ENCODE data around the gene ACADSB.
A peak's percentile ranks its signal among the peaks of the same experiment; 100 is the strongest.

ACADSB gene

DNA sequence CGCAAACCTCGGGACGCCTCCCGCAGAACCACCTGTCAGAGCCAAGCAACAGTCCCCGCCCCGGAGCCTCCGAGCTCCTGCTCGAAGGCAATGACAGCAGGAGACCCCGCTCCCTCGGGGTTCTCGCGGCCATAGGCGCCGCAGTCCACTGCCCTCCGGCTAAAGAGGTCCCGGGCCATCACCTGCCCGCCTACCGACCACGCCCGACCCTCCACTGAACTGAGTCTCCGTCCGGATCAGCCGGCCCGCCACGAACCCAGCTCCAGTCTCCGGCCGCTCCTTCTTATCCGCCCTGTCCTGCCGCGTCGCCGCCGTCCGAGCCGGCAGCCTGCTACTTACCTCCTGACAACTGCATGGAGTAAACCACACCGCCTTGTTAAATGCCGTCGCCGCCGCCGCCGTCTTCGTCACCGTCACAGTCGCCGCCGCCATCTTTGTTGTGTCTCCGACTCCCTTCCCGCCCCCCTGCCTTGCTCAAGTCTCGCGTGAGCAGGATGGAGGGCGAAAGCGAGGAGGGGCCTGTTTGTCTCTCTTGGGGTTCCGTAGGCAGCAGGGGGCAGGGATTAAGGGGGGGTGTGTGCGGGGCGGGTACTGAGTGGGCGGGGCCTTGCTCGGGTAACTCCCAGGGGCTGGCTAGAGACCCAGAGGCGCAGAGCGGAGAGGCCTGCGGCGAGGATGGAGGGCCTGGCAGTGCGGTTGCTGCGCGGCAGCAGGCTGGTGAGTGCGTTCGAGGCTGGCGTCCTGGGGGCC, at the start of gene ACADSB, which contains the start of gene IKZF5:
Gene ACADSB, plus strand, starts transcription at position 652 of the 750 bp plus-strand sequence. Its CDS starts 24 bp downstream, at position 676.
Gene IKZF5, minus strand, starts transcription at position 441 of the 750 bp plus-strand sequence. CDS start 10,170 bp downstream, outside the sequence.
- peak; percentile 97 to 98 for DNase-seq

GRCh38 chr10:122962405-122962804, 46.4 kb upstream of the ACADSB start:
- no peak for DNase-seq

- DNase-seq = no peak
Measured at GRCh38 chr10:122966879-122967278, 41.9 kb upstream of the ACADSB start.

- DNase-seq = no peak
Measured at GRCh38 chr10:122968698-122969097, 40.1 kb upstream of the ACADSB start.

DNA sequence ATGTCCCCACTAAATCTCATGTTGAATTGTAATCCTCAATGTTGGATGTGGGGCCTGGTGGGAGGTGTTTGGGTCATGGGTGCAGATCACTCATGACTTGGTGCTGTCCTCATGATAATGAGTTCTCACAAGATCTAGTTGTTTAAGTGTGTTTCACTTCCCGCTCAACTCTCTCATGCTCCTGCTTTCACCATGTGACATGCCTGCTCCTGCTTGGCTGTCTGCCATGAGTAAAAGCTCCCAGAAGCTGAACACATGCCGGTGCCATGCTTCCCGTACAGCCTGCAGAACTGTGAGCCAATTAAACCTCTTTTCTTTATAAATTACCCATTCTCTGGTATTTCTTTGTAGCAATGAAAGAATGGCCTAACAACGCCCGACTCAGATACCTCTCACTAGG, 34.8 kb upstream of the ACADSB start:
- no peak for DNase-seq

DNA sequence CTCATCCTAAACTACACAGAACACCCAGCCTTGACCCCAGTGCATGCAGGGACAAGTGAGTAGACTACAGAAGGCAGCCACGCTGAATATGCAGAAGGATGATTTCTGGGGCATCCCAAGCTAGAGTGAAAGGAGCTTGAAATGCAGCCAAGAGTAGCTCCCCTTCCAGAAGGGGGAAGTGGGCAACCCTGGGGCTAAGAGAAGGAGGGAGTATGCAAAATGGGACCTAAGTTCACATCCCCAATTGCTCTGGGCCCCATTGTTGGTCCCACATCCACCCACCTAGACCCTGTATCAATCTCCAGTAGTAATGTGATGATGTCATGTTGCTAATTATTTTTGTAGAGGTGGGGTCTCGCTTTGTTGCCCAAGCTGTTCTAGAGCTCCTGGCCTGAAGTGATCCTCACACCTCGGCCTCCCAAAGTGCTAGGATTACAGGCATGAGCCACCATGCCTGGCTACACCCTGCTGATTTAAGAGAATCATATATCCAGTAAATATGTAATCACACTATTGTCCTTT, 34.2 kb upstream of the ACADSB start:
- no peak for DNase-seq

DNA sequence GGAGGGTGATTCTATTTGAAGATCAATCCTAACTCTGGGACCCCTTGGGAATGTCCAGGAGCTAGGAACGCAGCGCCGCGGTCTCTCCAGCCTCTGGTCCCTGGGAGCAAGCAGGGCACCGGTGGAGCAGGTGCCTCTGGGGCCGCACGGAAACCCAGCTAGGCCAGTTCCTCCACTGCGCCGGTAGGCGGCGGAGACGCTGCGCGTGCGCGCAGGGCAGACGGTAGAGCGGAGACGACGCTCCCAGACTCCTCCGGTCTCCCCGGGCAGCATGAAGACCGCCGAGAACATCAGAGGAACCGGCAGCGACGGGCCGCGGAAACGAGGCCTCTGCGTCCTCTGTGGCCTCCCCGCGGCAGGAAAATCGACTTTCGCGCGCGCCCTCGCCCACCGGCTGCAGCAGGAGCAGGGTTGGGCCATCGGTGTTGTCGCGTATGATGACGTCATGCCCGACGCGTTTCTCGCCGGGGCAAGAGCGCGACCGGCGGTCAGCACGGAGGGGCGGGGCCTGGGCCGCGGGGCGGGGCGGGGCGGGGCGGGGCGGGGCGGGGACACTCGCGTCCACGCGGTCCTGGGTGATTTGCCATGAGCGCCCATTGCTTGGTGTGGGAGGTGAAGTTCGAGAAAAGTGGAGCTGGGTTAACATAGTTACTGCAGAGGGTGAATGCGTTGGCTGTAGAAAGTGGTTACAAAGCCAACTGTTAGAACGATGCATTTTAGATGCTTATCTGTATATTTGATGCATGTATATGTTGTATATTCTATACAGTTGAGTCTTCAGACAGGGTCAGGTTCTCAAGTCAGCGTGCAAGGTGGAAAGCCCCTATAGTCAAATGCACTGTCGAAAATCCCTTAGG, 28.4 kb upstream of the ACADSB start, which contains the start of gene PSTK:
Gene PSTK, plus strand, starts transcription at position 193 of the 857 bp plus-strand sequence. Its CDS starts 79 bp downstream, at position 272.
- DNase-seq = peak; percentile 86 to 88

GRCh38 chr10:122981066-122981464, 27.7 kb upstream of the ACADSB start:
- no peak for DNase-seq

DNA sequence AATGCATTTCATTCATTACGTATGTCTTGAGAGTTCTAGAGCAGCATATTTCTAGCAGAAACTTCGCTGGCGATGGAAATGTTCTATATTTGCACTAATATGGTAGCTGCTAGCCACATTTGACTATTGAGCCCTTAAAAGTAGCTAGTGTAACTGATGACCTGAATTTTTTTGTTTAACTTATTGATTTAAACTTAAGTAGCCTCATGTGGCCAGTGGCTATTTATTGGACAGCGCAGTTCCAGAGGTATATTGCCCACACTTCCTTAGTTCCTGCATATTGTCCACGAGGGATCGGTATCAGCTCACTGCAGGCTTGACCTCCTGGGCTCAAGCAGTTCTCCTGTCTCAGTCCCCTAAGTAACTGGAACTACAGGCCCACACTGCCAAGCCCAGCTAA, 24.9 kb upstream of the ACADSB start:
- DNase-seq = no peak

DNA sequence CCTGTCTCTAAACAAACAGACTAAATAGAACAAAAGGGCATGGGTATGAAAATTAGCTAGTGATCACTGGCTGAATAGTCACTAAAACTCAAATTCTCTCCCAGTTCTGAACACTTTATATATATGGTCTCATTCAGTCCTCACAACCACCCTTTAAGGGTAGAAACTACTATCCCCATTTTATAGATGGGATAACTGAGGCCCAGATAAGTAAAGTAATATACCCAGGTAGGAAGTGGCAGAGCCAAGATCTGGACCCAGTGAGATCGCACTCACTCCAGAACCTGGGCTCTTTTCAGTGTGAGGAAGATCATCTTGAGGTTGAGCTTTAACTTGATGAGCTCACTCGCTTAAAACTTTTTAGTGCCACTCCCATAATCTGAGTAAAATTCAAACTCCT, 24.1 kb upstream of the ACADSB start:
- DNase-seq = no peak

GRCh38 chr10:122986335-122986734, 22.5 kb upstream of the ACADSB start:
- DNase-seq = no peak

GRCh38 chr10:122988501-122988900, 20.3 kb upstream of the ACADSB start:
- no peak for DNase-seq

GRCh38 chr10:122990278-122990677, 18.5 kb upstream of the ACADSB start:
- no peak for DNase-seq

DNA sequence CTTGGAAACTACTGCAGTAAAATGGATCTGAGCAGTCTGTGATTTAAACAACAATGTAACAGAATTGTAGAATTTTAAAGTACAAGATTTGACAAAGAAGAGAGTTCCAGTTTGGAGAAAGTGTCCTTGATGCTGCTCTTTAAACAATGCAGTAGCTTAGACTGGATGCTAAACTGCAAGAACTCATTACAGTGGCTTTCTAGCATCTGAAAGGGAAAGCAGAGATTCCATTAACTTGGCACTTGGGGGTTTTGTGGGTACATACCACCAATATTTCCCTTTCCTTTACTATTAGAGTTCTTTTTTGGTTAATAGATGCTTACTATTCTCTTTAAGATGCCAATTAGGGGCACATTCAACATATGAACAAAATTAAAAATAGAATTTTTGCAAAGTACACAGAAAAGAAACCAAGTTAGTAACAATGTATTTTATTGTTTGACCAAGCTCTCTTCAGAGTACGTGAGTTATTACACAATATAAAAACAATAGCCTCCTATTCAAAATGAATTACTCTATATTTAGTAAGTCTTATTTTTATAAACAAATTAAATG, 16.7 kb upstream of the ACADSB start:
- DNase-seq = no peak

GRCh38 chr10:122993797-122994336, 14.9 kb upstream of the ACADSB start:
- DNase-seq = no peak

DNA sequence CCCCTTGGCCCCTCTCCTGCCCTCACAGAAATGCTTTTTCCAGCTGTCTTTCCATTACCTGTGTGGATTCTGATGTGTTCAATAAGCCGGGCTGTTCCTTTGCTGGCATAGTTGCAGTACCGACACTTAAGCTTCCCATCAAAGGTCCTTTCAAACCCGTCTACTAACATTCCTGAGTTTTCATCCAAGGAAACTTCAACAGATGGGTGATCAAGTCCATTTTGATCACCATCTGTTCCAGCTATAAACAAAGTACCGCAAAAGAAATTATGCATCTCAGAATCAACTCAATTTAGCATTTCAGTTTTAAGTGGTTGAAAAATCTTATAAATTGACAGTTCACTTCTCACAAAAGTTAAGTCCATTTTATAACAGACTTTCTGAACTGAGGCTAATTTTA, 12.9 kb upstream of the ACADSB start:
- DNase-seq = no peak

DNA sequence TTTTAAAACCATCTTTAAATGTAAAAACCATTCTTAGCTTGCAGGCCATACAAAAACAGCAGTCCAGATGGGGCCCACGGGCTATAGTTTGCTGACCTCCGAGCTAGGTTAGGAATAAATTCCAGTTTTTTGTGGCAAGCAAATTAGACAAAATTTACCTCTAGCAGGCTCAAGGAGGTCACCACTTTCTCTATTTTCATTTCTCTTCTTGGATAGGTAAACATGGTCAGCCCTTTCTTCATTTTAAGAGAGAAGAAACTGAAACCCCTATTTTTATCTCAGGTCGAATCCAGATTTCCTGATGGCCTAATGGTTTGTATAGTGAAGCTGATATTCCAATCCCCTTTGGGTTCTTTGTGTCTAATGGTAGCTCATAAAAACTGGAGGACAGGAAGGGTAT, 10.9 kb upstream of the ACADSB start:
- DNase-seq = no peak

DNA sequence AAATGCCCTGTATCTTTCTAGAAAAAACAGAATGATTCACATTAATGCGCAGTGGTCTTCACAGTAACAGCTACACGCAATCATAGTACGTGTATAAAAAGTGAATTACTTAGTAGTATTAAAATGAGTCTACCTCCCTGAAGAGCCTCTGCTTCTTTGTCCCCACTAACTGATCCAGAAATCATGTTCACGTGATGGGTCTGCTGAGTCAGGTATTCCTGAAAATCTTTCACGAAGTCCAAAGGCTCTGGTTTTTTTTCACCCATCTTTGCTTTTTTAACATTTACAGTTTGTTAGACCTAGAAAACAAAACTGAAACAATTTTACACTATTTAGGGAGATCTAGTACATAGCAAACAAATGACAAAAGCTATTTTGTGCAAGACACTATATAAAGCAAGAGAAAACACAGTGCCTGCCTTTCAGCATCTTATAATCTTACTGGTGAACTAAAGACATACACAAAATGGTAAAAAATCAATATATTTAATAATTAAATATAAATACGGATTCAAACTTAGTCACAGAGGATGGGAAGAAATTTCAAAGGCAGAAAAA, 10.4 kb upstream of the ACADSB start:
- no peak for DNase-seq

DNA sequence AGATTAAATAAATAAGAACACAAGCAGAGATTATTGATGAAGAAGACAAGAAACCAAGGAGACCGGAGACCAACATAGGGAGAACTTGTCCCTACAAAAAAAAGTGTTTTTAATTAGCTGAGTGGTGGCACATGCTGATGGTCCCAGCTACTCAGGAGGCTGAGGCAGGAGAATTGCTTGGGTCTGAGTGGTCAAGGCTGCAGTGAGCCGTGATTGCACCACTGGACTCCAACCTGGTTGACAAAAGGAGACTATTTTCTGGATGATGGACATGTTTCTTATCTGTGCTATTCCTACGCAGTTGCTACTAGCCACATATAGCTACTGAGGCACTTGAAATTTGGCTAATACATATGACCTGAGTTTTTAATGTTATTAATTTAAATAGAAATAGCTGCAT, 9.9 kb upstream of the ACADSB start:
- no peak for DNase-seq

GRCh38 chr10:122999347-122999746, 9.5 kb upstream of the ACADSB start:
- no peak for DNase-seq

GRCh38 chr10:123000155-123000554, 8.7 kb upstream of the ACADSB start:
- DNase-seq = no peak

DNA sequence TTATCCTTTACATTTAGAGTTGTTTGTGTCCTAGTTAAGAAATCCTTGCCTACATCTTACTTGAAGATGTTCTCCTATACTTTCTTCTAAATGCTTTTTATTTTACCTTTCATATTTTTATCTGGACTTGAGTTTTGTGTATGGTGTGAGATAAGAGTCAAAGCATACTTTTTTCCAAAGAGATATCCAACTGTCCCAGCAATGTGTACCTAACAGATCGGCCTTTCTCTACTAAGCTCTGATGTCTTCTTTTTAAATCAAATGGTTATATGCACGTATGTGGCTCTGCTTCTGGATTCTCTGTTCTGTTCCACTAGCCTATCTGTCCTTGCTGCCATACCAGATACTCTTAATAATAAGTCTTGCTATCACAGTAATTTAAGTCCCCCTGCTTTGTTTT, 7.4 kb upstream of the ACADSB start:
- no peak for DNase-seq

DNA sequence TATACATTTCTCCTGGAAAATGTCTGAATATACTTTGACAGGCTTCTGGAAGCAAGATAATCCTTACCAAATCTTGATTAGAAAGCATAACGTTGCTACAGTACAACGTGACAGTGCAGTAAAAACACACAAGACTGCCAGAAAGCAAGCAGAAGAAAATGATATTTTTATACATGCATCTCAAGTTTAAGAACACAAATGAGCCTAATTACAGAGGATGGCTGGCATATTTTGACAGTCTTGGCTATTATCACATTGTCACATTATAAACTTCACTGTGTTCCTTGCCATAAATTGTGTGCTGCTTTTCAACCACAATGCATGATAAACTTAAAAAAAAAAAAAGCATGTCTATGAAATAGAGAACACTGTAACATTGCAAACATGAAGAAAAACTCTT, 4.5 kb upstream of the ACADSB start:
- DNase-seq = no peak
